ENCODE results near the gene TMC2. TPM values are rescaled to one million over a fixed set of nuclear protein-coding genes. Genes with fewer than 3 reads are reported as not detected.
"Not testable (repeated sequence)": the region's sequence is repeated elsewhere in the genome, so short reads cannot be mapped to it uniquely, and the experiment has no call there.

The TMC2 gene
- total and polyA plus RNA-seq, 5 experiments from 2014 or later = not detected

DNA sequence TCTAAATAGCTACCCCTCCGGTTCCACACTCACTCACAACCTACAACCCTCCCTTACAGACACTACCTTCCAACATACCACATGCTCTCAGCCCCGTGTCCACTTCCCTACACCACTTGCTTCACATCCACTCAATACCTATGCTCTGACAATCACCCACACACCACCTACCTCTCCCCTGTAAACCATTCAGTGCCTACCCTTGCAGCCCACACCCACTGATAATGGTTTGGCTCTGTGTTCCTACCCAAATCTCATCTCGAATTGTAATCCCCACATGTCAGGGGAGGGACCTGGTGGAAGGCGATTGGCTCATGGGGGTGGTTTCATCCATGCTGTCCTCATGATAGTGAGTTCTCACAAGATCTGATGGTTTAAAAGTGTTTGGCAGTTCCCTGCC, 17.8 kb upstream of the TMC2 start:
- Mint-ChIP-seq H3K9me3 (no peaks in the 10 kb centered on the region), H3K4me1 (peaks cover 0 to 6% (median 4%) of the 10 kb centered on the region in 4 donors), H3K36me3 (no peaks in the 10 kb centered on the region), H3K27ac (no peak overlapping the region), H3K4me3 (no peak overlapping the region), H3K27me3 (peaks cover 0 to 5% (median 2%) of the 10 kb centered on the region in 5 donors)
- POLR2A ChIA-PET = no interaction called here
- DNase-seq (no peak), ATAC-seq (no peak)

DNA sequence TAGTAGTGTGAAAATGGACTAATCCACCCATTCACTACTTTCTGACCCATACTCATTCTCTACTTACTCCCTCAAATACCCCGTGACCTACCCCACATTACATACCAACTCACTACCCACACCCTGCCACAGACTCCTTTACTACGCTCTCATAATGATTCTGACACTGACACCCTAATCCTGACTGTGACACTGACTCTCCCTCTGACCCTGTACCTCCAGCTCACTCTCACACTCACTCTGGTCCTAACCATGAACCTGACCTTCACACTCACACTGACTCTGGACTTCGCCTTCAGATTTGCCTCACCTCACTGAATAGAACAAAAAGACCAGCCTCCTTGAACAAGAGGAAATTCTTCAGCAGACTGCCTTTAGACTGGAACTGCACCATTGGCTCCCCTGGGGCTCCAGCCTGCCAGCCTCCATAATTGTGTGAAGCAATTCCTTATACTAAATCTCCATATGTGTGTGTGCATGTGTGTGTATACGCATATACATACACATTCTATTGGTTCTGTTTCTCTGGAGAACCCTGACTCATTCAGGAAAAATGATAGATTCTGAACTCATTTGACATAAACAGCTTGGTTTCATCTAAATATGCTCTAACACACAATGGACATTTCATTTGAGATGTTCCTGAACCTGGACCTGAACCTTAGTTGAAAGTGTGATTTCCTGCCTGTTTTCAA, 17.1 kb upstream of the TMC2 start:
- Mint-ChIP-seq H3K9me3 (no peaks in the 10 kb centered on the region), H3K27ac (peak overlapping the region in 1 of 10 donors; percentile 79), H3K27me3 (peaks cover 0 to 2% (median 0%) of the 10 kb centered on the region in 5 donors), H3K36me3 (no peaks in the 10 kb centered on the region), H3K4me3 (no peak overlapping the region), H3K4me1 (peaks cover 3 to 11% (median 8%) of the 10 kb centered on the region in 4 donors)
- POLR2A ChIA-PET = no interaction called here
- ATAC-seq (no peak), DNase-seq (no peak)

DNA sequence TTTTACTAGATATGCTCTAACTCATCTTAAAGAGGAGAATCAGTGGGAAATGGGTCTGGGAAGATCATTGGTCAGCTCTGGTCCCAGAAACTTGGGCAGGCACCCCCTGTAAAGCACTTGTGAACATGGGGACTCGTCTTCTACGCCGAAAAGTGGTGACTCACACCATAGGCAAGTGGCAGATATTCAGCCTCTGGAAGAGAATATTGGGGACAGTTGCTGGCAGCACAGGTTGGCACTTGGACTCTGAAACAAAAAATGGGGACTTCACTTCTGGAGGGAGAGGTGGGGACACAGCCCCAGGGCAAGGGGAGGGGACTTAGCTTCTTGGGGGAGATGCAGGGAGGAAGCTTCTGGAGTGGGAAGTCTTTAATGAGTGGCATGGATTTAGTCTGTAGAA, 15.8 kb upstream of the TMC2 start:
- ATAC-seq = no peak
- Mint-ChIP-seq H3K4me3 (no peak overlapping the region), H3K27ac (no peak overlapping the region), H3K4me1 (peaks cover 9 to 23% (median 16%) of the 10 kb centered on the region in 4 donors), H3K27me3 (peaks cover 0 to 2% (median 0%) of the 10 kb centered on the region in 5 donors), H3K36me3 (no peaks in the 10 kb centered on the region), H3K9me3 (no peaks in the 10 kb centered on the region)
- DNase-seq = no peak
- POLR2A ChIA-PET = no interaction called here

DNA sequence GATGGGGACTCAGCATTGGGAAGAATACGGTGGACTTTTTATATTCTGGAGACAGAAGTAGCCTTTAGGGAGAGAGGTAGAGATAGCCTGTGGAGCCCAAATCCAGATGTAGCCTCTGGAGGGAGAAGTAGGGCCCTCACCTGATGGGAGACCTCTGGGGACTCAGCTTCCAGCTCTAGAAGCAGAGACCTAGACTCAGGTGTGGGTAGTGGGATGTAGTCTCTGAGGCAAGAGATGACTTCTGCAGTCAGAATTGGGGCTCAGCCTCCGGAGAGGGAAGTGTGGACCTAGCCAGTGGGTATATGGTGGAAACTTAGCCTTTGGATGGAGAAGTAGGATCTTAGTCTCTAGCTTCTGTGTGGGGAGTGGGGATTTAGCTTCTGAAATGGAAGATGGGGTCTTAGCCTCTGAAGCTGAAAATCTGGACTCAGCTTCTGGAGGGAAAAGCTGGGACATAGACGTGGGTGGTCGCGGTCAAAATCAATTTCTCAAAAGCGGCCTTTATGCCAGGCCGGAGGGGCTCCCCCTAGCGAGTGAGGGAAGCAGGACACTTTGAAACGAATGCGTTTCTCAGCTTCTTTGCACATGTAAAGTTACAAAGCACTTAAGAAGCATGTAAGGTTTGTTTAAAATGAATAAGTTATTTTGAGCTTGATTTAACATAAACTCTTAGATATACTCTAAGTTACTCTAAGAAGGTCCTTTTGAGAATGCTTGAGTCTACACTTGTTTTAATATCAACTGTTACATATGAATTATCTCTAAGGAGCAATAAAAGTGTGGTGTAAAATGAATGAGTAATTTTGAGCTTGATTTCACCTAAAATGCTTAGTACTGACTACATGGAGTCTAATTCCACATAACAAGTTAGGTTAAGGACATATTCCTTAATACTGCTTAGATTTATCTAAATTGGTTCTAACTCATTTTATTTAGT, 14.7 kb upstream of the TMC2 start:
- peak in 9 of 10 donors; percentile 29 to 73 (median 45) for DNase-seq
- Mint-ChIP-seq H3K27ac (peak overlapping the region in 2 of 10 donors; percentile 2 to 60), H3K4me3 (no peak overlapping the region), H3K27me3 (peaks cover 0 to 2% (median 0%) of the 10 kb centered on the region in 5 donors), H3K9me3 (no peaks in the 10 kb centered on the region), H3K36me3 (no peaks in the 10 kb centered on the region), H3K4me1 (peaks cover 9 to 24% (median 17%) of the 10 kb centered on the region in 4 donors)
- no peak for ATAC-seq
- POLR2A ChIA-PET = interaction anchor here (0.6 to 3.2 kb wide), 3 partner anchors 43 to 143 kb away, joined by 3 to 12 read pairs (median 3); partner anchors contain the start of gene NOP56

- Mint-ChIP-seq H3K4me3 (peak overlapping the region in 1 of 10 donors; percentile 14), H3K4me1 (peaks cover 9 to 24% (median 17%) of the 10 kb centered on the region in 4 donors), H3K27ac (peak overlapping the region in 1 of 10 donors; percentile 29)
- not testable (repeated sequence) for ATAC-seq, H3K9me3 Mint-ChIP-seq, DNase-seq, H3K27me3 Mint-ChIP-seq, H3K36me3 Mint-ChIP-seq
- POLR2A ChIA-PET = interaction anchor here (0.6 to 3.2 kb wide), 3 partner anchors 10 to 129 kb away, joined by 3 to 12 read pairs (median 4); partner anchors contain the start of gene NOP56
These were observed 13.4 kb upstream of the TMC2 start for GRCh38 chr20:2522826-2523429.

DNA sequence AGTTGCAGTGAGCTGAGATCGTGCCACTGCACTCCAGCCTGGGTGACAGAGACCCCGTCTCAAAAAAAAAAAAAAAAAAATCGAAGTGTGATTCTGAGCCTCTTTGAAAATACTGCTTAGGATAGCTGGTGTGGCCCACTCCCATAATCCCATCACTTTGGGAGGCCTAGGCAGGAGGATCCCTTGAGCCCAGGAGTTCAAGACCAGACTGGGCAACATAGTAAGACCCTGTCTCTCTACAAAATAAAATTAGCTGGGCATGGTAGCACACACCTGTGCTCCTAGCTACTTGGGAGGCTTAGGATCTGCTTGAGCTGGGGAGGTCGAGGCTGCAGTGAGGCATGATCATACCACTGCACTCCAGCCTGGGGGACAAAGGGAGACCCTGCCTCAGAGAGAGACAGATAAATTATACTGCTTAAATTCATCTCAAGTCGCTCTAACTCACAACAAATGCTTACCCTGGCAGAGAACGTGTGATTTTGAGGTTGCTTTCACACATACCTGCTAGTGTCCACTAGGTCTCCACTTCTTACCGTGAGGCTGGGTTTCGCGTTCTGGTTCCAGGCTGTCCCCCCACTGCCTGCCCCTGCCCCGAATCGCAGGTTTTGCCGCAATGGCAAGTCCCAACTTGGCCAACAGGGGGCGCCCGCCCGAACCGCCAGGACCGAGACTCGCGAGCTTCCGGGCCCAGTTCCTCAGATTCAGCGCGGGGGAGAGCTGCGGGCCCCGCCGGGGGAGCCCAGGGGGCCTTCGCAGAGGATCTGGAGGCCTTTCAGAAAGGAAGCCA, 12.3 kb upstream of the TMC2 start:
- peak; percentile 80 to 96 (median 92) for DNase-seq
- Mint-ChIP-seq H3K9me3 (no peaks in the 10 kb centered on the region), H3K27ac (peak overlapping the region; percentile 72 to 92 (median 86)), H3K4me1 (peaks cover 9 to 24% (median 17%) of the 10 kb centered on the region in 4 donors), H3K27me3 (peaks cover 0 to 2% (median 0%) of the 10 kb centered on the region in 5 donors), H3K36me3 (no peaks in the 10 kb centered on the region), H3K4me3 (peak overlapping the region; percentile 85 to 94 (median 90))
- peak; percentile 85 to 88 for ATAC-seq
- POLR2A ChIA-PET = interaction anchor here (0.6 to 3.2 kb wide), 8 partner anchors 15 to 141 kb away, joined by 3 to 12 read pairs (median 8); partner anchors contain the start of genes IDH3B, NOP56, SNRPB and ZNF343

- peak; percentile 49 to 62 for ATAC-seq
- peak overlapping the region; percentile 85 to 94 (median 90) for H3K4me3 Mint-ChIP-seq
- peaks cover 14 to 30% (median 22%) of the 10 kb centered on the region in 4 donors for H3K4me1 Mint-ChIP-seq
- DNase-seq = peak in 4 of 10 donors; percentile 21 to 37 (median 28)
- no peaks in the 10 kb centered on the region for H3K36me3 Mint-ChIP-seq
- no peaks in the 10 kb centered on the region for H3K9me3 Mint-ChIP-seq
- H3K27ac Mint-ChIP-seq = peak overlapping the region; percentile 43 to 92 (median 83)
- POLR2A ChIA-PET = interaction anchor here (0.6 to 3.2 kb wide), 6 partner anchors 17 to 141 kb away, joined by 3 to 12 read pairs (median 8); partner anchors contain the start of genes IDH3B, NOP56, SNRPB and ZNF343
- H3K27me3 Mint-ChIP-seq = peaks cover 0 to 2% (median 2%) of the 10 kb centered on the region in 5 donors
These were observed 11.5 kb upstream of the TMC2 start for GRCh38 chr20:2524709-2525506.

DNA sequence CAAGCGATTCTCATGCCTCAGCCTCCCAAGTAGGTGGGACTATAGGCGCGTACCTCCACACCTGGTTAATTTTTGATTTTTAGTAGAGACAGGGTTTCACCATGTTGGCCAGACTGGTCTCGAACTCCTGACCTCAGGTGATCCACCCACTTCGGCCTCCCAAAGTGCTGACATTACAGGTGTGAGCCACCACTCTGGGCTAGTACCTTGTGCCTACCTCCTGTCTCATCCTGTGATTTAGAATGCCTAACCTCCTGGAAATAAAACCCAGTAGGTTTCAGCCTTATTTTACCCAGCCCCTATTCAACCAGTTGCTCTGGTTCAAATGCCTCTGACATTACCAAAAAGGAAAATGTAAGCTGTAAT, 10.2 kb upstream of the TMC2 start:
- POLR2A ChIA-PET, H3K9me3 Mint-ChIP-seq, H3K27me3 Mint-ChIP-seq, DNase-seq, H3K36me3 Mint-ChIP-seq, ATAC-seq: not testable (repeated sequence)
- H3K4me3 Mint-ChIP-seq = peak overlapping the region in 6 of 10 donors; percentile 18 to 60 (median 44)
- H3K27ac Mint-ChIP-seq = peak overlapping the region in 3 of 10 donors; percentile 27 to 63 (median 32)
- H3K4me1 Mint-ChIP-seq = peaks cover 16 to 34% (median 25%) of the 10 kb centered on the region in 4 donors

DNA sequence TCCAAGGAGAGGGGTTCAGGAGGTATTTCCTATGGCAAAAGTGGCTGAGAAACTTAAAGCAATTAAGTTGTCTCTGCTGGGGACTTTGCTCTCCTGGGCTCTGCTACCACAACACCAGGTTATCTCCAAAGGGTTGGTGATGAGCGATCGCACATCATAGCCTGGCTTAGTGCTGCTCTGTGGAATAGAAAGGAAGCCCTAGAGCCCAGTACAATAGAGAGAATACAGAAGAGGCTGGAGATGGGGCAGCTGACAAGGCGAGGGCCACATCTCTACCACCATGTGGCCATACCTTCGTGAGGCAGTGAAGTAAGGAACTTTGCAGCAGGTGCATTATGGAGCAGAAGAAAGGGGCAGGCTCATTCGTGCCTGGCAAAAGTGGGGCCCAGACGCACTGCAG, 8.6 kb upstream of the TMC2 start:
- no peak overlapping the region for H3K27ac Mint-ChIP-seq
- no peak for ATAC-seq
- no peaks in the 10 kb centered on the region for H3K9me3 Mint-ChIP-seq
- peaks cover 16 to 29% (median 21%) of the 10 kb centered on the region in 4 donors for H3K4me1 Mint-ChIP-seq
- H3K36me3 Mint-ChIP-seq = no peaks in the 10 kb centered on the region
- peaks cover 0 to 4% (median 2%) of the 10 kb centered on the region in 5 donors for H3K27me3 Mint-ChIP-seq
- no peak overlapping the region for H3K4me3 Mint-ChIP-seq
- POLR2A ChIA-PET = no interaction called here
- DNase-seq = no peak

- no peaks in the 10 kb centered on the region for H3K36me3 Mint-ChIP-seq
- H3K27ac Mint-ChIP-seq = no peak overlapping the region
- no peak for ATAC-seq
- H3K9me3 Mint-ChIP-seq = no peaks in the 10 kb centered on the region
- DNase-seq = no peak
- H3K4me1 Mint-ChIP-seq = peaks cover 16 to 29% (median 21%) of the 10 kb centered on the region in 4 donors
- peaks cover 0 to 7% (median 4%) of the 10 kb centered on the region in 5 donors for H3K27me3 Mint-ChIP-seq
- POLR2A ChIA-PET = no interaction called here
- peak overlapping the region in 1 of 10 donors; percentile 33 for H3K4me3 Mint-ChIP-seq
These were observed 7.6 kb upstream of the TMC2 start for GRCh38 chr20:2528671-2529271.

DNA sequence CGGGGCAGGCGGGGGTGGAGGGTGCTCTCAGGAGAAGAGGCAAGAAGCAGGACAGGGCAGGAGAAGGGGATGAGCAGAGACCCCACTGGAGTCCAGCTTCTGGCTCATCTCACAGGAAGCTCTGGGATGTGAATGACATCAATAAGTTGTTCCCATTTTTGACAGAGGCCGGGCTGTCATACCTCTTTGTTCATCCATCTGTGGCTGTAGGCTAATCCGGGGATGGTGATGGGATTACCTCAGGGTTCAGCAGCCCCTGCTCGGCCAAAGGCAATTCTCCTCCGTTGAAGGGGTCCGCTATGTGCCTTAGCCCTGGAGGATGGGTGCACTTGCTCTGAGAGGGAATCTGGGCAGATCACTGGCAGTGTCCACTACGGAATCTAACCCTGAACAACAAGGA, 3.3 kb upstream of the TMC2 start:
- no peak for DNase-seq
- no peak overlapping the region for H3K4me3 Mint-ChIP-seq
- peaks cover 3 to 22% (median 16%) of the 10 kb centered on the region in 5 donors for H3K27me3 Mint-ChIP-seq
- ATAC-seq = no peak
- no peak overlapping the region for H3K27ac Mint-ChIP-seq
- POLR2A ChIA-PET = interaction anchor here (0.5 kb wide), 1 partner anchor 10 kb away, joined by 3 read pairs; no protein-coding TSS in a partner anchor
- no peaks in the 10 kb centered on the region for H3K9me3 Mint-ChIP-seq
- H3K36me3 Mint-ChIP-seq = no peaks in the 10 kb centered on the region
- H3K4me1 Mint-ChIP-seq = peaks cover 7 to 11% (median 8%) of the 10 kb centered on the region in 4 donors

Measured in naive thymus-derived CD8-positive, alpha-beta T cell (primary cell).